GM19023 (cell line): ENCODE results near the gene NUB1.

Experiments used
- ATAC-seq: cut with Tn5 transposase; IDR thresholded peaks from one replicate; pipeline ENCODE4 v1.9.1; 2021; ENCODE audit warnings: mild to moderate bottlenecking, moderate library complexity; ENCODE audit not compliant: unreplicated experiment

NUB1 gene

GRCh38 chr7:151403764-151404163, 62.2 kb downstream of the NUB1 start:
- ATAC-seq: no peak

DNA sequence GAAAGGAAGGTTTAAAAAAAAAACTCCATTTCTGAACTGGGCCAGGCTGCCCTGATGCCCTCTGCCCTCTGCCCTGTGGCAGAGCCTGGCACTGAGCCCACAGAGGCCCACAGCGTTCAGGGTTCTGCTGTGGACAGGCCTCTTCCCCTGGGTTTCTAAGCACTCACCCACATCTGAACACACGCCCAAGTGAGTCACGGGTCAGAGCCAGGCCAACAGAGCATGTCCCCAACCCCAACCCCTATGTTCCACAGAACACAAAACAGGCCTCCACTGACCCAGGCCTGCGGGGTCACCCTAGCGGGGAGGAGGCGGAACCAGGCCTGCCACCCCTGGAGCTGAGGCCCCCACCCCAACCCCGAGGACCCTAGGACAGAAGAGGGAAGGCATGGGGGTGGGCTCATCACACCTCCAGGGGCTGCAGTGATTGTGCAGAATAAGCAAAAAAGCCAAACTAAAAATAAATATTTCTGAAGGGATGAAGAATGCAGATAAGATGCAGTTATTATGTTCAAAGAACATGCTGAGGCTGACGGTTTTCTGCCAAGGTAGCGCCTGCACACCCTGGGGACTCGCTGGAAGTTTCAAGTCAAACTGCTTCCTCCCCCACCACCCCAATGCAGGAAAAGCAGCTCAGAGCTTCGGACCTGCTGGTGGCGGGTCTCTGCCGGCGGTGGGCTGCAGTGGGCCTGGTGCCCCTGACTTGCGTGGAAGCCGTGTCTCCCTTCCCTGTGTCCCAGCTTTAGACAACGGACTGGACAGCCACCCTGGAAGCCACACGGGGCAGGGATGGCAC, 62.8 kb downstream of the NUB1 start:
- ATAC-seq: no peak

DNA sequence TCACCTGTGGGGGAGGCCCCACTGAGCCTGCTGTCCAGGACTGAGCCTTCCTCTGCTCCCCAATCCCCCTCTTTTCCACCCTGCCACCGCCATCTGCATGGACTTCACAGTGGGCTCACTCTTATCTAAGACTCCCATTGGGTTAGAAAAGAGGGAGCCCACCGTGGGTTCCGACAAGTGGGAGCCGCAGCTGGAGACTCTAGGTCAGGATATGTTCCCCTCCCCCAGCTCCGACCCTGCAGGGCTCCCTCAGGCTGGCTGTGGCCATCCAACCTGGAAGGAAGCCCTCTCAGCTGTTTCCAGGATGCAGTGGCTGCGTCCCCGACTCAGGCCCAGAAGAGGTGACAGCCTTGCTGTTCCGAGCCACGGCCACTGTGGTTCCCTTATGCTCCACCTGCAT, 63.4 kb downstream of the NUB1 start:
- ATAC-seq: no peak

- ATAC-seq: no peak
Observed at GRCh38 chr7:151405588-151405987, 64.0 kb downstream of the NUB1 start.

DNA sequence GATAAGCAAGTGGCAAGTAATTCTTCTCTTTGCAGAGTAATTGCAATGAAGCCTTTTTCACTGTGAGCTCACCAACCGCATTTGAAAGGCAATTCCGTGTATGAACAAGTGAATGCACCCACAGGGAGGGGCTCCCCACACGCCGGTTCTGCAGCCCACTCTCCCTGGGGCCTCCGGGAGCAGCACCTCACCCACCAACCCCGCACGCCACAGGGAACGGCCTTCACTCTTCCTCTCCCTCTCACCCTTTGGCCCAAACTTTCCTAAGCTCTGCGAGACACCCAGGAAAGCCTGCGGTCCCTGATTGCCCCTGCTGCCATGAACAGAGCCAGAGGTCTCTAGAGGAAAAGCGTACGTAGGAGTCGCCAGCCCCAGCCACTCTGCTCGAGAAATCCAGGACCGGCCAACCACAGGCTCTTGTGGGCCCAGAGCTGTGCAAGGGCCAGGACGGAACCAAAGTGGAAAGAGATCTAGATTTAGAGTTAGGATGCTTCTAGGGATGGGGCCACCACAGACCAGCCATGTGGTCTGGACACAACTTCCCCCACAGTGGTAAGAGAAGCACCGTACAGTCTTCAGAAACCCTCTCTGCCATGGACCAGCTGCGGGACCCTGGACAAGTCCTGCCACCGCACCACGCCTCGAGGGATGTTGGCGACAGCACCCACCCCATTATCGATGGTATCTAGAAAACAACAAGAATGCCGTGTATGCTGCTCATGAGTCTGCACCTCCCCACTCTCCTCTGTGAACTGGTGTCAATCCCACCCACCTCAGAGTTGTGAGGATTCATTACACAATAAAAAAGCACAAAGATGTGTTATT, 64.7 kb downstream of the NUB1 start:
- ATAC-seq: no peak

GRCh38 chr7:151406886-151407583, 65.4 kb downstream of the NUB1 start:
- ATAC-seq: no peak

DNA sequence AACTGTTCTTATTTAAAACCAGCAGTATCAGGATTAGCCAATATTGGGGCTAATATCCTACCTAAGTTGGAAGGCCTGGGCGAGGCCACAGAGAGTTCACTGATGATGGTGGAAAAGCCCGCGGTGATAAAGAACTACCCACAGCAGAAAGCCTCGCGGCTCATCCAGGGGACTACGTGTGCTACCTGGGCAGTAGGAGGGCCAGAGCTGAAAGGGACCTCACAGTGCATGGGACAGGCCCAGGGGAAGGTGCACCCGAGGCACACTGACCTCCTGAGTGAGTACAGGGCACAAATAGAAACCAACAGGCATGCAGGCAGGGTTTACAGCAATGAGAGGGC, 66.9 kb downstream of the NUB1 start:
- no peak for ATAC-seq

GRCh38 chr7:151408839-151409666, 67.4 kb downstream of the NUB1 start:
- ATAC-seq: no peak

GRCh38 chr7:151409667-151410404, 68.2 kb downstream of the NUB1 start, which contains the start of gene WDR86:
Gene WDR86, minus strand, starts transcription at chr7:151410038. Its CDS starts 449 bp downstream, at chr7:151409589.
- ATAC-seq: no peak

DNA sequence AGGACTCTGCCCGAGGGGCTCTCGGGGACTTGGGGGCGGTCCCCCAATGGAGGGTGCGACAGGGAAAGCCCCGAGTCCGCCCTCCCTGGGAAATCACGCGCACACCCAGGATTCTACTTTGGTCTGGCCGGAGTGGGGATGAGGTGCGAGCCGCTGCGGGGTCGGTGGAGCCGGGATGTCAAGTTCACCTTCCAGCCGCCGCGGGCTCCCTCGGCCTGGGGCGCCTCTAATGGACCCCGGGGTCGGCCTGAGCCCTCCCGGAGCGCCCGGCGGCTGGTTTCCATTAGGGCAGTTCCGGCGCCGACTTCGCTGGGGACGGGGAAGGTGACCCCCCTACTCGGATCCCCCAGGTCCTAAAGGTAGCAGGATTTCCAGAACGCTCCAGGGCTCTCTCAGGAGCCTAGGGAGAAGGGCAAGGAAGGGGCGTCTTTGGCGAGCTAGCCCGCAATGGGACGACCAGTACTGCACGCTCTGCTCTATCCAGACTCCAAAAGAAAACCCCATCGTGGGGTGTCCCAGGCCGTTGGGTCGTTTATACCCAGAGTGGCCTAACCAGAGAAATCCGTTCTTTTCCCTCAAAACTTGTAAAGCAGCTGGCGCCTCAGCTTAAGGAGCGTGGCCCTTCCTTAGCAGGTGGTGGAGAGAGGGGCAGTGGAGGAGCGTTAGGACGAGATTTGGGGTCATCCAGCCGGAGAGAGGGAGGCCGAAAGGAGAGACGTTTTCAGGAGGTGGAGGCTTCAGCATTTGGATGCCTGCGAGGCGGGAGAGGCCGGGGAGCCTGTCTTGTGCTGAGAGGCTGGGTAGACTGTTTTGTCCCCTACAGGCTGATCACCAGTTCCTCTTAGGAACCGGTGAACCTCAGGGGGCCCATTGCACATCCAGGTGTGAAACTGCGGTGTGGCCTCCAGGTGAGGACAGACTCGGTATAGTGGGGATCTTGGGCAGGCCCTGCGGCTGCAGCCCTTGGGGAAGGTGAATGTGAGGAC, 69.1 kb downstream of the NUB1 start:
- no peak for ATAC-seq

GRCh38 chr7:151411551-151411950, 69.9 kb downstream of the NUB1 start:
- ATAC-seq: no peak

- ATAC-seq: no peak
Observed at GRCh38 chr7:151412318-151412717, 70.7 kb downstream of the NUB1 start.

- ATAC-seq: no peak
Observed at GRCh38 chr7:151413241-151413640, 71.6 kb downstream of the NUB1 start.

DNA sequence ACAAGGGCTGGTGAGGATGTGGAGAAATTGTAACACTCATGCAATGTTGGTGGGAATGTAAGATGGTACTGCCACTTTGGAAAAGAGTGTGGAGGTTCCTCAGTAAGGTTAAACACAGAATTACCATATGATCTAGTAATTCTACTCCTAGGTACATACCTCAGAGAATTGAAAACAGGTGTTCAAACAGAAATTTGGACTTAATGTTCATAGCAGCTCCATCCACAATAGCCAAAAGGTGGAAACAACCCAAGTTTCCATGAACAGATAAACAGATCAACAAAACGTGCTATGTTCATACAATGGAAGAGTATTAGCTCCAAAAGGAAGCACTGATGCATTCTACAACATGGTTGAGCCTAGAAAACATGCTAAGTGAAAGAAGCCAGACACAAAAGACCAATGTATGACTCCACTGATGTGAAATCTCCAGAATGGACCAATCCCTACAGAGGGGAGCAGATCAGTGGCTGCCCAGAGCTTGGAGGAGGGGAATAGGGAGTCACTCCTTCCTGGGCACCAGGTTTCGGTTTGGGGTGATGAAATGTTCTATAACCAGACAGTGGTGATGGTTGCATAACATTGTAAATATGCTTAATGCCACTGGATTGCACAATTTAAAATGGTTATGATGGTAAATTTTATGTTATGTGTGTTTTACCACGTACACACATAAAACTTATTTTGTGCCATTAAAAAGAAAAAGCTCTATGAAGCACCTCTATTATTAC, 73.9 kb downstream of the NUB1 start:
- ATAC-seq: no peak

GRCh38 chr7:151416112-151416940, 74.7 kb downstream of the NUB1 start:
- ATAC-seq: no peak

- no peak for ATAC-seq
Observed at GRCh38 chr7:151416941-151417315, 75.3 kb downstream of the NUB1 start.

- ATAC-seq: no peak
Observed at GRCh38 chr7:151420144-151420543, 78.5 kb downstream of the NUB1 start.
